T-helper 2 cell treated with Interferon-gamma antibody and Interleukin-4, amounts not matched to agents 100 ng/mL and 5 ng/mL, for 36 hours (primary cell): ENCODE results near the gene ZNF146. TPM values are rescaled to one million over a fixed set of nuclear protein-coding genes. Genes with fewer than 3 reads are reported as not detected.
"Not testable (repeated sequence)": the region's sequence is repeated elsewhere in the genome, so short reads cannot be mapped to it uniquely, and the experiment has no call there.

Source experiments
- intact Hi-C: fragments of 100-400 bp; cut with micrococcal nuclease; formaldehyde crosslinking; loops from one replicate; pipeline ENCODE4 v1.15.1; 2023
- total RNA-seq: library from RNA; stranded (reverse); gene quantifications from 2 replicates; pipeline ENCODE4 v1.2.3, GENCODE V29; 2022

The ZNF146 gene
- total RNA-seq, 1 donor from 2014 or later: 53.9 TPM

DNA sequence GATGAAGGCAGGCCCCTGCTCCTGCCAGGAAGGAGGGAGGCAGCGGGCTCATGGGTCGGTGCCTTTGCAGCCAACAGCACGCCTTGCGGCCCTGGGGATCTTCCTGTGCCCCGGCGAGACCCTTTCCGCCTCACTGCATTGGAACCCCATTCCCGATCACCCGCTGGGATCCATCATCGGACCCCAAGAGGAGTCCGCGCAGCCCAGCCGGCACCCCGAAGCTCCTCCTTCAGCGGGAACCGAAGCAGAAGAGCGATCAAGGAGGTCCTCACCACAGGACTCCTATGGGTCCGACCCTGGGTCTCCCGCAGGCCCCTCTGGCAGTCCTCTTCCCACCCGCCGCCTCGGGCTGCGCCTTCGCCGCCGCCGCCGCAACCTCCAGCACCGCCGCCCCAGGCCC is 53.7 kb downstream of the ZNF146 start:
- intact Hi-C loops: not testable (repeated sequence)

DNA sequence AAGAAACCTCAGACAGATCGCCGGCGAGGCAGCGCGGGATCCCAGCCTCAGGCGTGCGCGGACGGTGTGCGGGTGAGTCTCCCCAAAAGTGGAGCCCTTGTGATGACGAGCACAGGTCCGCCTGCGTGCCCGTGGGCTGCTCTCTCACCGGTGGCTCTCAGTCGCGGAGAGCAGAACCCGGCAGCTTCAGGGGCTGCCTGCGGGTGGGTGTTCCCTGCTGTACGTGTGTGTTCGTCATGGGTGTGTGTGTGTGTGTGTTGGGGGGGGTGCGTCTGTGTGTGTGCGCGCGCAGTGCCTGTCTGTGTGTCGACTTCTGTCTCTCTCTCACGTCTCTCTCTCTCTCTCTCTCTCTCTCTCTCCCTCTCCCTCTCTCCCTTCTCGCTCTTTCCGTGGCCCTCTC is 54.4 kb downstream of the ZNF146 start:
- intact Hi-C loops: not testable (repeated sequence)

Other genes starting within 250 kb of the ZNF146 start
- 16.1 and 16.7 TPM in 2 replicates for gene SDHAF1, start 219.9 kb upstream of the ZNF146 start, total RNA-seq
- gene SYNE4, start 206.3 kb upstream of the ZNF146 start, total RNA-seq: 2.6 and 2.7 TPM in 2 replicates
- 34.6 and 39.2 TPM in 2 replicates for gene ALKBH6, start 200.9 kb upstream of the ZNF146 start, total RNA-seq
- 3.0 and 5.1 TPM in 2 replicates for gene CLIP3, start 182.2 kb upstream of the ZNF146 start, total RNA-seq
- gene THAP8, start 160.8 kb upstream of the ZNF146 start, total RNA-seq: 4.1 and 4.4 TPM in 2 replicates
- gene WDR62, start 160.2 kb upstream of the ZNF146 start, total RNA-seq: 32.6 and 32.8 TPM in 2 replicates
- gene OVOL3, start 104.0 kb upstream of the ZNF146 start, total RNA-seq: not detected in 2 replicates
- gene POLR2I, start 100.2 kb upstream of the ZNF146 start, total RNA-seq: 50.0 and 58.2 TPM in 2 replicates
- gene TBCB, start 99.6 kb upstream of the ZNF146 start, total RNA-seq: 184 and 185 TPM in 2 replicates
- 500 TPM in 2 replicates for gene CAPNS1, start 75.0 kb upstream of the ZNF146 start, total RNA-seq
- not detected in 2 replicates for gene COX7A1, start 62.7 kb upstream of the ZNF146 start, total RNA-seq
- 2.0 and 3.0 TPM in 2 replicates for gene ZNF565, start 441 bp upstream of the ZNF146 start, total RNA-seq
- gene ZFP14, start 164.1 kb downstream of the ZNF146 start, total RNA-seq: 5.0 TPM in 2 replicates
- 4.3 and 4.6 TPM in 2 replicates for gene ZFP82, start 203.5 kb downstream of the ZNF146 start, total RNA-seq